Raji (cell line): Measurements from ENCODE around the gene DAB2IP.

ENCODE experiments used
- POLR2A ChIP-seq: IDR thresholded peaks from 2 replicates; pipeline ENCODE4 v1.6.1; 2011; ENCODE audit warnings: low read depth, low read length, control low read depth; ENCODE audit not compliant: insufficient read depth

Gene DAB2IP

DNA sequence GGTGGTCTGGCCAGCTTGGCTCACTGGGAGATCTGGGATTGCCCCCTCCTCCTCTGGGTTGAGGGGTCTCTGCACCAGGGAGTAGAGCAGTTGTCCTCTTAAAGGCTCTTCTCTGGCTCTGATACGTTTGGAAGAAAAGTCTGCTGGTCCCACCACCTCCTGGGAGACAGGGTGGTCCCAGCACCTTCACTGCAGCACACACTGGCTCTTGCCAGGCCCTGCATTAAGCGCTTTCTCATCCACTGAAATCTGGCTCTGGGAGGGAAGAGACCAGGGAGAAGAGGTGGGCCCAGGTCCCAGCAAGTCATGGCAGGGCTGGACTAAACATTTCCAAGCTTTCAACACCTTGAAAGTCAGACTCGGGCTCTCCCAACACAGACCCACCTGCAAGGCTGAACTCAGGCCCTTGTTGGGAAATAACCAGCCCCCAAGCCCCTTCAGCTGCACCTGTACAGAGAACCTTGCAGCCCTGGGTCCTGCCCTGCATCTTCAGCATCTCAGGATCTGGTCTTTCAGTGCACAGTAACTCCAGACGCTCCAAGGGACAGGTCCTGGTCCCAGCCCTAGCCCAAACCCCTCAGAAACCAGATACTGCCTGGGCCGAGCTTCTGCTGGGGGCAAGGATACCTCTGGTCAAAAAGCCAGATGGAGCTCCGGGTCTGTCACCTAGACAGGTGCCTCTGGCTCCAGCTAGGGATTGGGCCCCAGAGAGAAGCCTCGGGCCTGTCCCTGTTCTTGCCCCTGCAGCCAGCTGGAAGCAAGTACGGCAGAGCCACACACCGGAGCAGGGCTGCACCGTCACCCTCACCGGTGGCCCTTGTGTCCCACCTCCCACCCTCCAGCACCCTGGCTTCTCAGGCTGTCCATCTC is 134.5 kb downstream of the DAB2IP start:
- TF ChIP-seq POLR2A: no peak

DNA sequence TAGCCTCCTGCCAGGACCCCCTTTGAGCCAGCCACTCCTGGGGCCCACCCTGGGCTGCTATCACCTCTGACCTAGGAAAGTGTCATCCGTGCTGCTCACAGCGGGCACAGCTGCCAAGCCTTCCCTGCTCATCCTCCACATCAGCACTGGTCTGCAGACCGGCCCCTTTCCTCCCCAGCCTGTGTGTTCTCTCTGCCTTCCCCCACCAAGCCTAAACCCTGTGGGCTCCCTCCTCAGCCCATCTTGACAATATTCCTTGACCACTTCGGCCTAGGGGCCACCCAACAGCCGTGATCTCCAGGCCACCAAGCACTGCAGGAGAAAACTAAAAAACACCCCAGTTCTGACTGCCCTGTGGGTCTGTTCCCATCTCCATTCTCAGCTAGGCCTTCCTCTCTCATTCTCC is 135.1 kb downstream of the DAB2IP start:
- no peak for TF ChIP-seq POLR2A

DNA sequence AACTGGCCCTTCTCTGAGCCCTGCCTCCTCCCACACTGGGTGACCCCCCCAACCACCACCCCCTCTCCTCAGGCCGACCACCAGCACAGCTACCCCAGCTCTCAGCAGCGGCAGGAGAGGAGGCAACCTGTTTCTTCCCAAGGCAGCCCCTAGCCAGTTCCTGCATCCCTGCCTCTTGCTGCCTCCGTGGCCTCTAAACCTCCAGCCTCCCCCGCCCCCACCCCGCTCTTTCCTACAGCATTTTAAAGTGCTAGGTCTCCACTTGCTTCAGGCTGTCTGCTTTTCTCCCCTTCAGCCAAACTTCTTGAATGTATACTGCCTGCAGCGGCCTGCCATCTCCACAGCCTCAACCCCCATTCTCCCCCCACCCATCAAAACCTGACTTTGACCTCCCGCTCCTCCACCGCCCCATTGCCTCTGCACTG is 135.6 kb downstream of the DAB2IP start:
- TF ChIP-seq POLR2A: no peak

DNA sequence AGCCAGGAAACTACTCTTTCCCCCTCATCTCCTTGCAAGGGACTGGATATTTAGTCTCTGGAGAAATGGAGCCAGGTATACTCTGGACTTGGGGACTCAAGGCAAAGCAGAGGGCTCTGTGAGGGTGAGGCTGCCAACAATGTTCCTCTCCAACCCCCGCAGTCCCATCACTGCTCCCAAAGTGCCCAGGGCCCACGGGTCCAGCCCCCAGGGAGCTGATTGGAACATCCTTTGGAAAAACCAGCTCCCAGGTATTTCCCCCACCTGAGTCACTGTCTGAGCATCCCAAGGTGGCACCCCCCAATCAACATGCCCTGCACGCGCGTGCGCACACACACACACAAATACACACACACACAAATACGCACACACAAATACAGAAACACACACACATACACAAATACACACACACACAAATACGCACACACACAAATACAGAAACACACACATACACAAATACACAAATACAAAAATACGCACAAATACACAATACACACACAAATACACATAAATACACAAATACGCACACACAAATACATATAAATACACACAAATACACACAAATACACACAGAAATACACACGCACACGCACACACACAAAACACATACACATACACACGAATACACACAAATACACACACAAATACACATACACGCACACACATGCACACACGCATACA is 137.4 kb downstream of the DAB2IP start:
- TF ChIP-seq POLR2A: no peak

DNA sequence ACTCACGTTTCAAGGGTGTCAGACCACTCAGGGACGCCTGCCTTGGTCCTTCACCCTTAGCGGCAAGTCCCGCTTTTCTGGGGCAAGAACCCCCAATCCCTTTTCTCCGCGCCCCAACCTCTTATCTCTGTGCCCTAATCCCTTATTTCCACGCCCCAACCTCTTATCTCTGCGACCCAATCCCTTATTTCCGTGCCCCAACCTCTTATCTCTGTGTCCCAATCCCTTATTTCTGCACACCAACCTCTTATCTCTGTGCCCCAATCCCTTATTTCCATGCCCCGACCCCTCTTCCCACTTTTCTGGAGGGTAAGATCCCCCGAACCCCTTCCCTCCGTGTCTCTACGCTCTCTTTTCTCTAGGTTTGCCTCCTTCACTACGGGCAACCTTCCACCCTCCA is 139.4 kb downstream of the DAB2IP start:
- no peak for TF ChIP-seq POLR2A

DNA sequence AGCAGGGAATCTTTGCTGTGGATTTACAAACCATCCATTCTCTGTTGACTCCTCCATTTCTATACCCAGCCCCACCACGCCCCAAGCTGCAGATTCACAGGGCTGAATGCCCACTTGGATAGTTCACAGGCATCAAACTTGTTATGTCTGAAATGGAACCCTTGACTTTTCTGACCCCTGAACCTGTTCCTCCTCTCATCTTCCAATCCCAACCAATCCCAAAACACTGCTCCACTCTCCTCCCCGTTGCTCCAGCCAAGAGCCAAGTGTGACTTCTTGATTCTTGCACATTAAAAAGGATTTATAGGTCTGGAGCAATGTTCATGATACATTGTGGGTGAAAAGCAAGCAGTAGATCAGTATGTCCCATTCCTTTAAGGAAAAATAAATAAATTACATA is 145.6 kb downstream of the DAB2IP start:
- no peak for TF ChIP-seq POLR2A

DNA sequence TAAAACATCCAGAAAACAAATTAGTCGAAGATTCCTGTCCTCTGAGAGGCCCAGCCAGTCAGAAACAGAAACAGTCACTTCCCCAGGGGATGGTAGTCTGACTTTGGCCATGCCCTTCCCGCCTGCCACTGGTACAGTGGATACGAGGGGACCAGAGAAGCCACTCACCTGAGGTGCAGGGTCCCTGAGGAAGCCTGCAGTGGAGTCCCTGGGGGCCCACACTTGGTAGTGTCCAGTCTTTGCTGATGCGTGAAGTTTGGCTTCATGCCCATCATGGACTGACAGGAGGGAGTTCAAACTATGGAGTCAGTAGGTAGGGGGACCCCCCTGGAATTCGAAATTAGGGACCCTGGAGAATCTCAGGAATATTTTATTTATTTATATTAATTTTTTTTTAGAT is 147.5 kb downstream of the DAB2IP start:
- TF ChIP-seq POLR2A: no peak

DNA sequence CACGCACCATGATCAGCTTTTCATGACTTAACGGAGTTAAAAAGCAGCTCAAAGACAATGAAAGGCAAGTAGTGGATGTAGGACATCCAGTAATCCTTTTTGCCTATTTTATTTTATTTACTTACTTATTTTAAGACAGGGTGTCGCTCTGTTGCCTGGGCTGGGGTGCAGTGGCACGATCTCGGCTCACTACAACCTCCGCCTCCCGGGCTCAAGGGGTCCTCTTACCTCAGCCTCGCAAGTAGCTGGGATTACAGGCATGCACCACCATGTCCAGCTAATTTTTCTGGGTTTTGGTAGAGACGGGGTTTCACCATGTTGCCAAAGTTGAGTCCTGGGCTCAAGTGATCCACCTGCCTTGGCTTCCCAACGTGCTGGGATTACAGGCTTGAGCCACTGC is 148.9 kb downstream of the DAB2IP start:
- no peak for TF ChIP-seq POLR2A

DNA sequence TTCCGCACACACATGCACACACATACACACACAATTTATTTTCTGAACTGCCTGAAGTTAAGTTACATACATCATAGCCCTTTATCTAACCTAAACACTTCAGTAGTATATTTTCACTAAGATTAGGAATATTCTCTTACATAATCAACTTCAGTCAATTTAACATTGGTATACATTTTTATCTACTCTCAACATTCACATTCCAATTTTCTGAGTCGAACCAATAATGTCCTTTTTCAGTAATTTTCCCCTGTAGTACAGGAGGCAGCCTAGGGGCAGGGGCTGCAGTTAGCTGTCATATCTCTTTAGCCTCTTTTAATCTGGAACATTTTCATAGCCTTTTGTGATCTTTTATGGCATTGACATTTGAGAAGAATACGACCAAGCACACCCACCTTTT is 150.1 kb downstream of the DAB2IP start:
- no peak for TF ChIP-seq POLR2A

DNA sequence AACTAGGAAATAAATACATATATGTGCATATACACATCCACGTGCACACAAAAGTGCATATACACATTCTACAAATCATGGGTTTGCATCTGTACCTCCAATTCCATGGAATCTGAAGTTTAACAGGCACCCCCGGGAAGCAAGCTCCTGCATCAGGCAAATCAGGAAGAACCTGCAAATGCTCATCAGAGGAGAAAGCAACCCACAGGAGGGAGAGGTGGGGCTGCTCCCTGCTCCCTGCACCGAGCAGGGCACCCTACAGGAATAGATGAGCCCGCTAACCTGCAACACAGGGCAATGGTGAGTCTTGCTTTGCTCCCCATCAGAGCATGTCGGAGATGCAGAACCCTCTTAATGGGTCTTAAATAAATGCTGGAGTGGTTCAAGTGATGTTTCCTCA is 151.3 kb downstream of the DAB2IP start:
- no peak for TF ChIP-seq POLR2A

DNA sequence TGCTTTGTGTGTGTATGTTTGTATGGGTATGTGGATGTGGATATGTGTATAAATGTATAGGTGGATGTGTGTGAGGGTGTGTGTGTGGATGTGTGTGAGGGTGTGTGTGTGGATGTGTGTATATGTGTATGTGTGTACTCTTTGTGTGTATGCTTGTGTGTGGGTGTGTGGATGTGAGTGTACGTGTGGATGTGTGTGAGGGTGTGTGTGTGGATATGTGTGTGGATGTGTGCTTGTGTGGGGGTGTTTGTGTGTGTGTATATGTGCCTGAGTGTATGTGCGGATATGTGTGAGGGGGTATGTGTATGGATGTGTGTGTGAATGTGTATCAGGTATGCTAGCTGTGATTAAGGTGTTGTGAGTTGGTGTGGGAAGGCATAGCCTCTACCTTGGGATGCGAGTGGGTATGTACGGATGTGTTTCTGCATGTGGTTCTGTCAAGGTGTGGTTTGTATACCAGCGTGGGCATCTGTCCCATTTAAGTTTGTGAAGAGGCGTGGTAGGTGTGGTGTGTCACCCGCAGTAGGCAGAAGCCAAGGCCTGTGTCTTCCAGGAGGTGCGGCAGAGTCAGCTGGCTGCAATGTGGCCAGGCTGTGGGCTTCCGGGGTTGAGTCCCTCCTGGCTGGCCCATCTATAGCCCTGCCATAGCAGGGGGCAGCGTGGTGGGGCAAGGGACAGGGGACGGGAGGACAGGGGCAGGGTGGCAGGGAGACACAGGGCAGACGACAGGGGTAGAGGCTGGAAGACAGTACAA is 155.8 kb downstream of the DAB2IP start:
- TF ChIP-seq POLR2A: no peak

DNA sequence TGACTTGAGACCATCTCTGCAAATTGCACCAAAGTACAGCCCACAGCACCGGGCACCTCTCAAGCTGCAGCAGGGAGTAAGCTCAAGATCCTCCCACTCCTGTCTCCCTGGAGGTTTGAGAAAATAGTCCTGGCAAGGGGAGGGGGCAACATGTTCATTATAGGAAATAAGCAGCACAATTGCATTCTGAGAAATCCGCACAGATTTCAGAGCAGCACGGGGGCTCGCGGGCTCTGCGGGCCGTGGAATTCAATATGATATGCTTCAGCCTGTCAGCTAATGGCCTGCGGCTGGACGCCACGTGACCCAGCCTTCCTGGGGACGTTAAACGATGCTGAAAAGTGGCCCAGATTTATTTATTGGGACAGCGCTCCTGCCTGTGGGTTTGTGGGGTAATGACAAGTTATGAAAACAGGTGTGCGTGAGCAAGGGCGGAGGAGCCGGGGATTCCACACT is 156.4 kb downstream of the DAB2IP start:
- no peak for TF ChIP-seq POLR2A

DNA sequence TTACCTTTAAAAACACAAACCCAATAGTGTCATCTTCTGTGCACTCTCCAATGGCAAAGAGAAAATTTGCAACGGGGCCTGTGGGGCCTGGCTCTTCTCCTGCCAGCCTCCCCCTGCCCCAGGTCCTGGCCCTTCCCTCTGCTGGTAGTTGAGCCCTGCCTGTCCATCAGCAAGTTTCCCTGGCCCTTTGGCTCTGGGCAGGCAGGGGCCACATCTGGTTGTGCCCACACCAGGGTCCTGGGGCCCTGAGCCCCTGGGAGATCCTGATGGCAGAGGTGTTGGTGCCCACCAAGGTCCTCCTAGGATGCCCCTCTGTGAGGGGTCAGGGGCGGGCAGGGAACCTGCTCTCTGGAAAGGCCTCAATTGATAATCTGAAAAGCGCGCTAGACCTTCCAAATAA is 157.3 kb downstream of the DAB2IP start:
- no peak for TF ChIP-seq POLR2A

DNA sequence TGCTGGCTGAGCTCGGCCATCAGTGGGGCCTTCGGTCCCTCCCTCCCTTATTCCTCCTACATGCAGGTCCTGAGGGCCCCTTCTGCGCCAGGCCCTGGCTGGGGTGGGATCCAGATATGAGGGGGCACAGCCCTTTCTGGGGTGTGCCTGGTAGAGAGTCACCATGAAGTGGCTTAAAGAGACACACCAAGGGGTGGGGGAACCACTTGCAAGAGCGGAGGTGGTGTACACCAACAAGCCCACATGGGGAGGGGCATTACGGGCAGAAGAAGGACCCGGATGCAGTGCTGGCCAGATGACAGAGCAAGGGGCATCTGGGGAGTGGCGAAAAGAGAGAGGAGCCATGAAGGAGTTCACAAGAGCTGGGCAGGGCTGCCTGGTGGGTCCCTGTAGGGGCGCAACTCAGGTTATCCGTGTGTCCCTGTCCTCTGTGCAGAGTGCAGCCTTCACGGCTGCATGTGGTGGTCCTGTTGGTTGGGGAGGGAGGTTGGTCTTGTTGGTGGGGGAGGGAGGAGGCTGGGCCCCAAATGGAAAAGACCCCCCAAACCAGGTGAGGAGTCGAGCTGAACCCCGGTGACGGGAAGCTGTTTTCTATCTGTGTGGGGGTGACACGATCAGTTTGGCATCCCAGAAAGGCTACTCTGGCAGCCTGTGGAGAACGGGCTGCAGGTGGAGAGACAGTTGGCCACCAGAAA is 158.1 kb downstream of the DAB2IP start:
- no peak for TF ChIP-seq POLR2A

DNA sequence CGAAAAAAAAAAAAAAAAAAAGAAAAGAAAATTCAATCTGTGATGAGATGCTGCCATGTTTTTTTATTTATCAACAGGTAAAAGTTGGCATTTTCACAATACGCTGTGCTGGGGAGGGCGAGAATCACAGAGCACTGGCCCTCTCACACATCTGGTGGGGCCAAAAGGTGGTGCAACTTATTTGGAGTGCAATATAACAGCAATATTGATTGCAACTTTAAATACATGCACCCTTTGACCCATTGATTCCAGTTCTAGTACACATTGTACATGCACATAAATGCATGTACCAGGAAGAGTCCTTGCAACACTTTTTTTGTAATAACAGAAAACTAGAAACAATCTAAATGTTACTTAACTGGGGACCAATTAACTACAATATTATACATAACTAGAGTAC is 159.1 kb downstream of the DAB2IP start:
- TF ChIP-seq POLR2A: no peak
